Natural killer cell (primary cell): ENCODE data around the gene CSHL1. TPM values are rescaled to one million over a fixed set of nuclear protein-coding genes. Genes with fewer than 3 reads are reported as not detected.

ENCODE experiments used
- ATAC-seq, 3 donors: fragments of 150-1000 bp in 2 of 3; fragments of 200-7000 bp in 1 of 3; cut with Tn5 transposase; 1 replicate in 1 of 3; 2 replicates in 2 of 3; pipeline ENCODE4 v1.10.0; 2021; ENCODE audit warnings: mild to moderate bottlenecking in 2 of 3, moderate library complexity in 2 of 3
- DNase-seq, 2 donors: peaks; one replicate each; pipeline versions ENCODE4 v3.0.0 to v3.0.0-alpha.2; 2013 to 2021; ENCODE audit warnings: mixed read lengths in 1 of 2
- H3K27ac ChIP-seq: one replicate; pipeline ENCODE4 v1.5.1; 2013; ENCODE audit warnings: mild to moderate bottlenecking, low read length
- H3K27me3 ChIP-seq: one replicate; pipeline ENCODE4 v1.6.1; 2013; ENCODE audit warnings: low read length; ENCODE audit not compliant: control insufficient read depth, insufficient read depth
- H3K36me3 ChIP-seq: one replicate; pipeline ENCODE4 v1.6.1; 2013; ENCODE audit warnings: low read length; ENCODE audit not compliant: control insufficient read depth, insufficient read depth
- H3K4me1 ChIP-seq: one replicate; pipeline ENCODE4 v1.6.1; 2013; ENCODE audit warnings: low read length; ENCODE audit not compliant: control insufficient read depth, insufficient read depth
- H3K4me3 ChIP-seq: one replicate; pipeline ENCODE4 v1.5.1; 2013; ENCODE audit warnings: low read length
- H3K9me3 ChIP-seq: one replicate; pipeline ENCODE4 v1.6.1; 2013; ENCODE audit warnings: low read length; ENCODE audit not compliant: control insufficient read depth, insufficient read depth
- H3K27ac Mint-ChIP-seq, 2 donors: one replicate each; pipeline ENCODE4 v1.8.0; 2022; ENCODE audit warnings: mild to moderate bottlenecking in 2 of 2, mixed read lengths in 2 of 2, moderate library complexity in 1 of 2
- H3K27me3 Mint-ChIP-seq, 2 donors: one replicate each; pipeline ENCODE4 v1.8.0; 2022; ENCODE audit warnings: low read depth in 2 of 2, mixed read lengths in 2 of 2
- H3K36me3 Mint-ChIP-seq: one replicate; pipeline ENCODE4 v1.8.0; 2022; ENCODE audit warnings: mixed read lengths
- H3K4me1 Mint-ChIP-seq, 2 donors: one replicate each; pipeline ENCODE4 v1.8.0; 2022; ENCODE audit warnings: mixed read lengths in 2 of 2
- H3K4me3 Mint-ChIP-seq: one replicate; pipeline ENCODE4 v1.8.0; 2022; ENCODE audit warnings: mild to moderate bottlenecking, moderate library complexity, mixed read lengths
- H3K9me3 Mint-ChIP-seq, 2 donors: one replicate each; pipeline ENCODE4 v1.8.0; 2022; ENCODE audit warnings: mixed read lengths in 2 of 2
- WGBS: methylation state at CpG from one replicate; pipeline ENCODE4 v1.1.7; 2013; ENCODE audit warnings: missing lambda C conversion rate; ENCODE audit not compliant: insufficient coverage; 5-methylcytosine and 5-hydroxymethylcytosine counted together
- intact Hi-C: fragments of 100-400 bp; cut with micrococcal nuclease; formaldehyde crosslinking; loops from one replicate; pipeline ENCODE4 v1.14.2; 2022
- total RNA-seq, 4 donors: library from RNA; stranded (reverse); fragments of 120-200 nt in 1 of 4; gene quantifications; one replicate each; pipeline versions ENCODE4 v1.2.3 to v1.2.4, GENCODE V29; 2013 to 2022
- TF ChIP-seq, protein P1 (sequence below): fragments of 200-600 bp; IDR thresholded peaks from one replicate; pipeline ENCODE4 v1.8.0; 2022; ENCODE audit warnings: antibody characterized with exemption

The CSHL1 gene
- total RNA-seq: not detected
- not detected for total RNA-seq (2013)

- H3K27ac Mint-ChIP-seq: no peak within 1 kb of the TSS
- intact Hi-C loops: no loop called here
Observed at GRCh38 chr17:63911041-63911635, at the start of gene CSHL1. Gene CSHL1, minus strand, starts transcription at chr17:63911258. Its CDS starts 62 bp downstream, at chr17:63911196.

DNA sequence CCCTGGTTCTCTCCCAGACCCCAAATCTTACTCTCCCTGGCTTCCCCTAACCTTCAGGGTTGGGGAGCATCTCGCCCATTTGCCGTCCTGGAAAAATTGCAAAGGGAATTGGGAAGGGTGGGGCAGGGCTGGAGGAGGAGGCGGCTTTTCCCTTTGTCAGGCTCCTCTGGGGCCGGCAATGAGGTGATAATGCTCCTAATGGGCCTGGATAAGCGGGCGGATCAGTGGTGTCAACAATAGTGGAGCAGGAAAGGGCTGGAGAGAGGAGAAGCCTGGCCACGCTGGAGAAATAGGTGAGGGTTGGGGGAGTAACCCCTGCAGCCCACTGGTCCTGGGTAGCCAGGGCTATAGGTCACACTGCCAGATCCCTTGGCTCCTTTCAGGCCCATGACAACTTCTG is 49.4 kb upstream of the CSHL1 start:
- H3K27me3 ChIP-seq: no peaks in the 10 kb centered on the region
- intact Hi-C loops: no loop called here
- 95% methylated on average over 7 of the region's 7 CpGs for WGBS
- H3K27ac ChIP-seq: no peak overlapping the region
- no peak overlapping the region for H3K4me3 ChIP-seq
- ATAC-seq (no peak), DNase-seq (no peak)
- peaks cover 10% of the 10 kb centered on the region for H3K4me1 ChIP-seq
- no peaks in the 10 kb centered on the region for H3K36me3 Mint-ChIP-seq
- H3K4me1 Mint-ChIP-seq: peaks cover 4 to 25% of the 10 kb centered on the region in 2 donors
- TF ChIP-seq, protein P1, sequence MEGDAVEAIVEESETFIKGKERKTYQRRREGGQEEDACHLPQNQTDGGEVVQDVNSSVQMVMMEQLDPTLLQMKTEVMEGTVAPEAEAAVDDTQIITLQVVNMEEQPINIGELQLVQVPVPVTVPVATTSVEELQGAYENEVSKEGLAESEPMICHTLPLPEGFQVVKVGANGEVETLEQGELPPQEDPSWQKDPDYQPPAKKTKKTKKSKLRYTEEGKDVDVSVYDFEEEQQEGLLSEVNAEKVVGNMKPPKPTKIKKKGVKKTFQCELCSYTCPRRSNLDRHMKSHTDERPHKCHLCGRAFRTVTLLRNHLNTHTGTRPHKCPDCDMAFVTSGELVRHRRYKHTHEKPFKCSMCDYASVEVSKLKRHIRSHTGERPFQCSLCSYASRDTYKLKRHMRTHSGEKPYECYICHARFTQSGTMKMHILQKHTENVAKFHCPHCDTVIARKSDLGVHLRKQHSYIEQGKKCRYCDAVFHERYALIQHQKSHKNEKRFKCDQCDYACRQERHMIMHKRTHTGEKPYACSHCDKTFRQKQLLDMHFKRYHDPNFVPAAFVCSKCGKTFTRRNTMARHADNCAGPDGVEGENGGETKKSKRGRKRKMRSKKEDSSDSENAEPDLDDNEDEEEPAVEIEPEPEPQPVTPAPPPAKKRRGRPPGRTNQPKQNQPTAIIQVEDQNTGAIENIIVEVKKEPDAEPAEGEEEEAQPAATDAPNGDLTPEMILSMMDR: no peak
- no peaks in the 10 kb centered on the region for H3K27me3 Mint-ChIP-seq
- H3K4me3 Mint-ChIP-seq: no peak overlapping the region
- no peaks in the 10 kb centered on the region for H3K9me3 Mint-ChIP-seq
- H3K27ac Mint-ChIP-seq: no peak overlapping the region
- no peaks in the 10 kb centered on the region for H3K36me3 ChIP-seq
- no peaks in the 10 kb centered on the region for H3K9me3 ChIP-seq

More at GRCh38 chr17:63911041-63911635, at the start of gene CSHL1:
- H3K27me3 Mint-ChIP-seq: peaks cover 0 to 5% of the 10 kb centered on the region in 2 donors
- H3K4me3 ChIP-seq: no peak within 1 kb of the TSS
- no peaks in the 10 kb centered on the region for H3K9me3 Mint-ChIP-seq
- H3K4me1 ChIP-seq: peaks cover 6% of the 10 kb centered on the region
- no peak within 1 kb of the TSS for H3K4me3 Mint-ChIP-seq
- 80% methylated on average over 14 of the region's 15 CpGs for WGBS
- H3K36me3 Mint-ChIP-seq: no peaks in the 10 kb centered on the region
- H3K9me3 ChIP-seq: no peaks in the 10 kb centered on the region
- no peaks in the 10 kb centered on the region for H3K36me3 ChIP-seq
- ATAC-seq (no peak), DNase-seq (no peak)
- no peak within 1 kb of the TSS for H3K27ac ChIP-seq
- TF ChIP-seq, protein P1: no peak
- H3K4me1 Mint-ChIP-seq: peaks cover 5% of the 10 kb centered on the region in 2 donors
- no peaks in the 10 kb centered on the region for H3K27me3 ChIP-seq

- DNase-seq (no peak), ATAC-seq (no peak)
- 95% methylated on average over 9 of the region's 9 CpGs for WGBS
- Mint-ChIP-seq H3K9me3 (no peaks in the 10 kb centered on the region), H3K4me3 (no peak overlapping the region), H3K27me3 (no peaks in the 10 kb centered on the region), H3K36me3 (no peaks in the 10 kb centered on the region), H3K4me1 (peaks cover 5 to 27% of the 10 kb centered on the region in 2 donors), H3K27ac (no peak overlapping the region)
- Histone ChIP-seq H3K4me3 (no peak overlapping the region), H3K4me1 (peaks cover 14% of the 10 kb centered on the region), H3K27me3 (no peaks in the 10 kb centered on the region), H3K9me3 (no peaks in the 10 kb centered on the region), H3K36me3 (no peaks in the 10 kb centered on the region), H3K27ac (no peak overlapping the region)
- intact Hi-C loops: no loop called here
- TF ChIP-seq, protein P1: no peak
Observed at GRCh38 chr17:63960006-63960405, 48.9 kb upstream of the CSHL1 start.
